NCI-H510A treated with DMSO at 0.1 percent for 48 hours (cell line): Measurements from ENCODE around the gene RTN1.

Source experiments
- DNase-seq: peaks from one replicate; lab custom pipeline; 2025; lab: John Stamatoyannopoulos, UW

The RTN1 gene

GRCh38 chr14:59788176-59788575 is 82.4 kb downstream of the RTN1 start:
- no peak for DNase-seq

GRCh38 chr14:59787045-59787674 is 83.4 kb downstream of the RTN1 start:
- no peak for DNase-seq

GRCh38 chr14:59785629-59786028 is 84.9 kb downstream of the RTN1 start:
- no peak for DNase-seq

GRCh38 chr14:59782760-59783159 is 87.8 kb downstream of the RTN1 start:
- DNase-seq = no peak

- no peak for DNase-seq
These were observed 93.5 kb downstream of the RTN1 start for GRCh38 chr14:59777006-59777579.

- DNase-seq = no peak
These were observed 94.1 kb downstream of the RTN1 start for GRCh38 chr14:59776468-59776867.

GRCh38 chr14:59772233-59772632 is 98.3 kb downstream of the RTN1 start:
- DNase-seq = no peak

- peak; percentile 56 for DNase-seq
These were observed 99.0 kb downstream of the RTN1 start for GRCh38 chr14:59771577-59771976.

GRCh38 chr14:59769586-59769985 is 101.0 kb downstream of the RTN1 start:
- DNase-seq = no peak

- no peak for DNase-seq
These were observed 101.7 kb downstream of the RTN1 start for GRCh38 chr14:59768855-59769375.

GRCh38 chr14:59761851-59762250 is 108.7 kb downstream of the RTN1 start:
- no peak for DNase-seq

- no peak for DNase-seq
These were observed 115.0 kb downstream of the RTN1 start for GRCh38 chr14:59755409-59756135.

- DNase-seq = no peak
These were observed 116.3 kb downstream of the RTN1 start for GRCh38 chr14:59754256-59754655.

GRCh38 chr14:59753512-59753911 is 117.1 kb downstream of the RTN1 start:
- DNase-seq = no peak

GRCh38 chr14:59751578-59751977 is 119.0 kb downstream of the RTN1 start:
- no peak for DNase-seq

GRCh38 chr14:59739794-59740193 is 130.8 kb downstream of the RTN1 start:
- DNase-seq = no peak

GRCh38 chr14:59728304-59728703 is 142.3 kb downstream of the RTN1 start:
- peak; percentile 44 for DNase-seq

- no peak for DNase-seq
These were observed 143.4 kb downstream of the RTN1 start for GRCh38 chr14:59727073-59727661.

- DNase-seq = no peak
These were observed 159.5 kb downstream of the RTN1 start for GRCh38 chr14:59711080-59711479.

- DNase-seq = peak; percentile 1
These were observed 162.6 kb downstream of the RTN1 start for GRCh38 chr14:59707778-59708561.

- no peak for DNase-seq
These were observed 164.7 kb downstream of the RTN1 start for GRCh38 chr14:59705866-59706265.

- DNase-seq = no peak
These were observed 165.3 kb downstream of the RTN1 start for GRCh38 chr14:59705245-59705644.
